Suprapubic skin (tissue), 4 donors: ENCODE data around the gene CDH4. TPM values are rescaled to one million over a fixed set of nuclear protein-coding genes. Genes with fewer than 3 reads are reported as not detected.

Source experiments
- DNase-seq, 2 donors: peaks; one replicate each; pipeline ENCODE4 v3.0.0-alpha.2; 2019; ENCODE audit warnings: low spot score in 2 of 2
- H3K27ac ChIP-seq: fragments of 200-600 bp; sonication (generic); one replicate; pipeline ENCODE4 v1.5.1; 2019
- H3K27me3 ChIP-seq: fragments of 200-600 bp; sonication (generic); one replicate; pipeline ENCODE4 v1.5.1; 2019
- H3K36me3 ChIP-seq: fragments of 200-600 bp; sonication (generic); one replicate; pipeline ENCODE4 v1.5.1; 2019
- H3K4me1 ChIP-seq: fragments of 200-600 bp; sonication (generic); one replicate; pipeline ENCODE4 v1.5.1; 2019
- H3K4me3 ChIP-seq: fragments of 200-600 bp; sonication (generic); one replicate; pipeline ENCODE4 v1.5.1; 2019; ENCODE audit warnings: mild to moderate bottlenecking
- H3K9me3 ChIP-seq: fragments of 200-600 bp; sonication (generic); one replicate; pipeline ENCODE4 v1.5.1; 2019
- CTCF ChIP-seq, 2 donors: fragments of 200-600 bp in 1 of 2; fragments of 450-650 bp in 1 of 2; sonication (generic) in 1 of 2; IDR thresholded peaks; one replicate each; pipeline ENCODE4 v1.5.1; 2016 to 2019; ENCODE audit warnings: antibody characterized with exemption in 2 of 2, mild to moderate bottlenecking in 1 of 2, moderate library complexity in 1 of 2
- EP300 ChIP-seq: sonication (generic); formaldehyde crosslinking; IDR thresholded peaks from one replicate; pipeline ENCODE4 v1.6.1; 2017; ENCODE audit warnings: antibody characterized with exemption
- POLR2A ChIP-seq, 2 donors: fragments of 450-650 bp; IDR thresholded peaks; one replicate each; pipeline ENCODE4 v1.6.1; 2017; ENCODE audit warnings: antibody characterized with exemption in 2 of 2, mild to moderate bottlenecking in 2 of 2, moderate library complexity in 2 of 2
- POLR2AphosphoS5 ChIP-seq, 3 donors: sonication (generic); formaldehyde crosslinking; IDR thresholded peaks; one replicate each; pipeline ENCODE4 v1.6.1; 2017; ENCODE audit warnings: antibody characterized with exemption in 3 of 3
- WGBS: methylation state at CpG from one replicate; pipeline ENCODE4 v1.1.5; 2018; 5-methylcytosine and 5-hydroxymethylcytosine counted together
- total RNA-seq, 4 donors: library from RNA; depleted of rRNA; stranded (reverse); fragments of >200 nt; gene quantifications; one replicate each; pipeline ENCODE4 v1.1.0, GENCODE V29; 2016

CDH4 gene
- total RNA-seq, 4 donors from 2014 or later = 0.91 to 5.9 (median 2.6) TPM

GRCh38 chr20:61891476-61891875, 639.4 kb downstream of the CDH4 start:
- H3K27me3 ChIP-seq = peaks cover 25% of the 10 kb centered on the region
- H3K4me3 ChIP-seq = no peak overlapping the region
- WGBS = 94% methylated on average over 3 of the region's 6 CpGs
- H3K27ac ChIP-seq = no peak overlapping the region
- H3K9me3 ChIP-seq = no peaks in the 10 kb centered on the region
- H3K36me3 ChIP-seq = no peaks in the 10 kb centered on the region
- peaks cover 3% of the 10 kb centered on the region for H3K4me1 ChIP-seq
- DNase-seq = no peak
- TF ChIP-seq POLR2A (IDR thresholded peaks at IDR 0.05) = no peak
- no peak for TF ChIP-seq CTCF (IDR thresholded peaks at IDR 0.05)
- TF ChIP-seq POLR2AphosphoS5 (IDR thresholded peaks at IDR 0.05) = no peak
- no peak for TF ChIP-seq EP300

GRCh38 chr20:61891916-61892649, 640.0 kb downstream of the CDH4 start:
- Histone ChIP-seq H3K27me3 (peaks cover 31% of the 10 kb centered on the region), H3K27ac (no peak overlapping the region), H3K4me3 (no peak overlapping the region), H3K4me1 (peaks cover 4% of the 10 kb centered on the region), H3K36me3 (no peaks in the 10 kb centered on the region), H3K9me3 (no peaks in the 10 kb centered on the region)
- WGBS = 82% methylated on average over 6 of the region's 6 CpGs
- TF ChIP-seq POLR2AphosphoS5 (IDR thresholded peaks at IDR 0.05) = no peak
- TF ChIP-seq EP300 = no peak
- no peak for TF ChIP-seq POLR2A (IDR thresholded peaks at IDR 0.05)
- TF ChIP-seq CTCF (IDR thresholded peaks at IDR 0.05) = no peak
- DNase-seq = no peak

- WGBS = 90% methylated on average over 13 of the region's 22 CpGs
- H3K27ac ChIP-seq = no peak overlapping the region
- TF ChIP-seq EP300 = no peak
- no peak for TF ChIP-seq POLR2AphosphoS5 (IDR thresholded peaks at IDR 0.05)
- no peak for TF ChIP-seq CTCF (IDR thresholded peaks at IDR 0.05)
- TF ChIP-seq POLR2A (IDR thresholded peaks at IDR 0.05) = no peak
- peaks cover 59% of the 10 kb centered on the region for H3K27me3 ChIP-seq
- H3K4me1 ChIP-seq = peaks cover 4% of the 10 kb centered on the region
- no peaks in the 10 kb centered on the region for H3K36me3 ChIP-seq
- H3K4me3 ChIP-seq = no peak overlapping the region
- DNase-seq = no peak
- no peaks in the 10 kb centered on the region for H3K9me3 ChIP-seq
Observed at GRCh38 chr20:61895016-61895415, 643.0 kb downstream of the CDH4 start.

- Histone ChIP-seq H3K27ac (no peak overlapping the region), H3K27me3 (peaks cover 64% of the 10 kb centered on the region), H3K36me3 (no peaks in the 10 kb centered on the region), H3K9me3 (no peaks in the 10 kb centered on the region), H3K4me1 (peaks cover 4% of the 10 kb centered on the region), H3K4me3 (no peak overlapping the region)
- WGBS = 86% methylated on average over 7 of the region's 13 CpGs
- TF ChIP-seq CTCF (IDR thresholded peaks at IDR 0.05) (no peak), POLR2AphosphoS5 (IDR thresholded peaks at IDR 0.05) (no peak), POLR2A (IDR thresholded peaks at IDR 0.05) (no peak), EP300 (no peak)
- DNase-seq = no peak
Observed at GRCh38 chr20:61895686-61896057, 643.6 kb downstream of the CDH4 start.

- no peak for DNase-seq
- Histone ChIP-seq H3K4me3 (no peak overlapping the region), H3K36me3 (no peaks in the 10 kb centered on the region), H3K4me1 (peaks cover 4% of the 10 kb centered on the region), H3K27ac (no peak overlapping the region), H3K27me3 (peaks cover 62% of the 10 kb centered on the region), H3K9me3 (no peaks in the 10 kb centered on the region)
- WGBS = 35% methylated on average over 20 of the region's 28 CpGs
- no peak for TF ChIP-seq POLR2A (IDR thresholded peaks at IDR 0.05)
- peak; percentile 3 to 76 for TF ChIP-seq CTCF (IDR thresholded peaks at IDR 0.05)
Observed at GRCh38 chr20:61896058-61896961, 644.2 kb downstream of the CDH4 start.
